Measurements from ENCODE around the gene HTRA3. TPM values are rescaled to one million over a fixed set of nuclear protein-coding genes. Genes with fewer than 3 reads are reported as not detected.

HTRA3 gene
- total and polyA plus RNA-seq, 2 of the 8 experiments (the other 6 are each of a cell fraction or from before 2014, with no cell fraction given) = 3.2 to 5.8 TPM

- ChIA-PET CTCF (ENCODE audit: partially characterized antibody) (interaction anchor here (0.7 to 2.4 kb wide), 15 partner anchors 9 to 94 kb away, joined by 3 to 11 read pairs (median 3); no protein-coding TSS in a partner anchor), POLR2A (ENCODE audit: partially characterized antibody) (interaction anchor here (0.6 to 1.0 kb wide), 2 partner anchors 35 to 70 kb away, joined by 3 read pairs; no protein-coding TSS in a partner anchor)
- H3K36me3 ChIP-seq (ENCODE audit: control insufficient read depth in 2 of 4, insufficient read depth in 4 of 4, low read length in 3 of 4) = no peaks in the 10 kb centered on the region
- TF ChIP-seq KDM5A (IDR thresholded peaks at IDR 0.05; ENCODE audit: low read length) (no peak), SP2 (IDR thresholded peaks at IDR 0.05; ENCODE audit: low read length) (no peak), CTCF (IDR thresholded peaks at IDR 0.05; ENCODE audit: control extremely low read depth in 1 of 3, insufficient read depth in 1 of 3, low read depth in 1 of 3, low read length in 3 of 3) (no peak), ATF2 (IDR thresholded peaks at IDR 0.05; ENCODE audit: low read length) (no peak), PHF8 (conservative IDR thresholded peaks at IDR 0.05; ENCODE audit: low read depth, low read length) (no peak), RBBP5 (IDR thresholded peaks at IDR 0.05; ENCODE audit: borderline replicate concordance, low read depth, low read length) (no peak)
Measured at GRCh38 chr4:8322794-8323704, 53.5 kb downstream of the HTRA3 start.

More at GRCh38 chr4:8322794-8323704, 53.5 kb downstream of the HTRA3 start:
- no peak overlapping the region for H2BK120ac ChIP-seq (replicated peaks; ENCODE audit: low read depth, low read length)
- no peak overlapping the region for H3K4me3 ChIP-seq (ENCODE audit: extremely low read depth in 1 of 4, insufficient read depth in 2 of 4, low read depth in 3 of 4, low read length in 4 of 4)
- H3K27ac ChIP-seq (ENCODE audit: low read depth, low read length) = no peak overlapping the region
- H3K14ac ChIP-seq (ENCODE audit: insufficient read length) = no peak overlapping the region
- H3K23me2 ChIP-seq (ENCODE audit: low read depth, low read length) = peaks cover 6% of the 10 kb centered on the region; the same call in 1 of the 2 replicates
- H3K9ac ChIP-seq (replicated peaks in 1 of 4; ENCODE audit: extremely low read depth in 1 of 4, low read depth in 3 of 4, low read length in 3 of 4) = no peak overlapping the region
- H2AK5ac ChIP-seq (ENCODE audit: low read depth, low read length) = no peak overlapping the region
- H4K5ac ChIP-seq (ENCODE audit: insufficient read length, low read depth, low read length) = no peak overlapping the region
- H2BK20ac ChIP-seq (ENCODE audit: low read length) = no peak overlapping the region
- FAIRE-seq (no peak), DNase-seq (ENCODE audit: low read depth in 1 of 2, low spot score in 2 of 2) (peak in 1 of 2 experiments; percentile 11)
- no peaks in the 10 kb centered on the region for H3K4me1 ChIP-seq (replicated peaks in 1 of 4; ENCODE audit: control insufficient read depth in 3 of 4, insufficient read depth in 4 of 4, low read length in 3 of 4)
- H2BK15ac ChIP-seq (ENCODE audit: low read length) = no peak overlapping the region
- no peak overlapping the region for H4K91ac ChIP-seq (replicated peaks; ENCODE audit: insufficient read length, low read length)
- H3K27me3 ChIP-seq (replicated peaks in 1 of 4; ENCODE audit: control insufficient read depth in 3 of 4, extremely low read depth in 1 of 4, insufficient read depth in 3 of 4, low read length in 3 of 4) = no peaks in the 10 kb centered on the region
- no peak overlapping the region for H2BK5ac ChIP-seq (ENCODE audit: low read depth, low read length)
- H2BK12ac ChIP-seq (ENCODE audit: low read depth, low read length) = no peak overlapping the region
- H3K23ac ChIP-seq (ENCODE audit: insufficient read length) = no peak overlapping the region
- H3K56ac ChIP-seq (replicated peaks; ENCODE audit: insufficient read length, low read depth, low read length) = no peak overlapping the region
- no peak overlapping the region for H2AFZ ChIP-seq (ENCODE audit: low read length)
- peaks cover 0 to 4% of the 10 kb centered on the region in 2 experiments for H4K20me1 ChIP-seq (replicated peaks in 1 of 2; ENCODE audit: control insufficient read depth in 1 of 2, insufficient read depth in 2 of 2, low read length in 2 of 2)
- H4K8ac ChIP-seq (ENCODE audit: extremely low read depth, insufficient read depth, low read length) = no peak overlapping the region
- H3K18ac ChIP-seq (ENCODE audit: extremely low read depth, low read length) = no peak overlapping the region
- no peaks in the 10 kb centered on the region for H3K79me2 ChIP-seq (ENCODE audit: control insufficient read depth in 1 of 2, insufficient read depth in 2 of 2, low read length in 2 of 2)
- H3K9me3 ChIP-seq (ENCODE audit: insufficient read depth in 2 of 2, low read depth in 1 of 2, low read length in 1 of 2) = no peaks in the 10 kb centered on the region; a peak in 2 of 4 replicates
- no peak overlapping the region for H3K4me2 ChIP-seq (ENCODE audit: insufficient read depth in 1 of 2, low read depth in 2 of 2, low read length in 2 of 2)
- H3K4ac ChIP-seq (replicated peaks; ENCODE audit: insufficient read length, low read depth, low read length) = no peak overlapping the region
- WGBS, 2 experiments (ENCODE audit: extremely low coverage in 1 of 2, insufficient coverage in 1 of 2, insufficient read length in 1 of 2, insufficient replicate concordance in 2 of 2, low coverage in 1 of 2, low lambda C conversion rate in 2 of 2, missing lambda C conversion rate in 1 of 2) = 83% methylated on average over 9 of the region's 9 CpGs; no CpG with 5 or more reads in 1 of the 2 experiments
- H3K79me1 ChIP-seq (ENCODE audit: low read depth, low read length) = no peaks in the 10 kb centered on the region

All from H1 (cell line).